Measurements from ENCODE around the gene MEPCE.

MEPCE gene

GRCh38 chr7:100433592-100434296 is 4.1 kb downstream of the MEPCE start:
- POLR2A ChIA-PET: interaction anchor here (0.6 to 1.2 kb wide), 2 partner anchors 152 to 227 kb away, joined by 3 read pairs; partner anchors contain the start of genes FBXO24 and LRCH4
- H3K4me1 ChIP-seq (ENCODE audit: control insufficient read depth, insufficient read depth, low read length): peaks cover 4% of the 10 kb centered on the region
- H3K4me3 ChIP-seq (ENCODE audit: low read depth, low read length): no peak overlapping the region
- peak overlapping the region; percentile 36; the same call in 1 of the 2 replicates for H3K27ac ChIP-seq (ENCODE audit: extremely low read depth, low read depth, low read length)
- peaks cover 4 to 48% of the 10 kb centered on the region in 2 experiments; a peak in 2 of 3 replicates for H3K36me3 ChIP-seq (ENCODE audit: control insufficient read depth in 2 of 2, insufficient read depth in 1 of 2, low read length in 2 of 2)
- CTCF ChIA-PET: interaction anchor here (0.7 to 1.9 kb wide), 3 partner anchors 16 to 646 kb away, joined by 3 to 8 read pairs (median 3); no protein-coding TSS in a partner anchor
- H3K9me3 ChIP-seq (ENCODE audit: control insufficient read depth, insufficient read depth, low read depth, low read length): no peaks in the 10 kb centered on the region
- no peak for TF ChIP-seq HOXC10 (CRISPR knock-in tag; IDR thresholded peaks at IDR 0.05)
- peak; percentile 59 for TF ChIP-seq ZBTB11 (tag by site-specific recombination; conservative IDR thresholded peaks at IDR 0.05; ENCODE audit: low read depth)
- TF ChIP-seq PATZ1 (tag by site-specific recombination; IDR thresholded peaks at IDR 0.05): 0 out of 2 replicates have a peak, but pooled peaks have one; percentile 37
- peak; percentile 27; the same call in 1 of the 2 replicates for TF ChIP-seq IKZF3 (tag by site-specific recombination; IDR thresholded peaks at IDR 0.05)
- TF ChIP-seq BCL11B (tag by site-specific recombination; IDR thresholded peaks at IDR 0.05; ENCODE audit: low read depth): no peak
- TF ChIP-seq ZNF837 (tag by site-specific recombination; IDR thresholded peaks at IDR 0.05): no peak
- no peak for TF ChIP-seq ZNF433 (tag by site-specific recombination; IDR thresholded peaks at IDR 0.05; ENCODE audit: low read depth)
- TF ChIP-seq ZNF513 (tag by site-specific recombination; IDR thresholded peaks at IDR 0.05): peak; percentile 75
- TF ChIP-seq ZNF26 (tag by site-specific recombination; IDR thresholded peaks at IDR 0.05): no peak
- peak; percentile 33; the same call in 1 of the 2 replicates for TF ChIP-seq ZEB2 (tag by site-specific recombination; IDR thresholded peaks at IDR 0.05)
- no peak for TF ChIP-seq GLIS2 (tag by site-specific recombination; IDR thresholded peaks at IDR 0.05)
- peak; percentile 89; the same call in 1 of the 2 replicates for TF ChIP-seq PRDM1 (tag by site-specific recombination; IDR thresholded peaks at IDR 0.05)
- no peak for TF ChIP-seq ZNF792 (tag by site-specific recombination; IDR thresholded peaks at IDR 0.05)
- 0 out of 2 replicates have a peak, but pooled peaks have one; percentile 34 for TF ChIP-seq ZNF561 (tag by site-specific recombination; IDR thresholded peaks at IDR 0.05; ENCODE audit: borderline replicate concordance)
- TF ChIP-seq ZNF341 (tag by site-specific recombination; IDR thresholded peaks at IDR 0.05; ENCODE audit: low read depth): peak; percentile 27; the same call in 1 of the 2 replicates
- no peak for TF ChIP-seq TCF7L2 (IDR thresholded peaks at IDR 0.05; ENCODE audit: borderline replicate concordance, low read depth, low read length)

Measured in HEK293 (cell line).